UCSD-AML1 (cell line): ENCODE measurements around the gene SMOC1.
A peak's percentile ranks its signal among the peaks of the same experiment; 100 is the strongest.

ENCODE experiments used
- DNase-seq: peaks from one replicate; lab custom pipeline; 2025; ENCODE audit not compliant: unreplicated experiment; lab: John Stamatoyannopoulos, UW

SMOC1 gene

DNA sequence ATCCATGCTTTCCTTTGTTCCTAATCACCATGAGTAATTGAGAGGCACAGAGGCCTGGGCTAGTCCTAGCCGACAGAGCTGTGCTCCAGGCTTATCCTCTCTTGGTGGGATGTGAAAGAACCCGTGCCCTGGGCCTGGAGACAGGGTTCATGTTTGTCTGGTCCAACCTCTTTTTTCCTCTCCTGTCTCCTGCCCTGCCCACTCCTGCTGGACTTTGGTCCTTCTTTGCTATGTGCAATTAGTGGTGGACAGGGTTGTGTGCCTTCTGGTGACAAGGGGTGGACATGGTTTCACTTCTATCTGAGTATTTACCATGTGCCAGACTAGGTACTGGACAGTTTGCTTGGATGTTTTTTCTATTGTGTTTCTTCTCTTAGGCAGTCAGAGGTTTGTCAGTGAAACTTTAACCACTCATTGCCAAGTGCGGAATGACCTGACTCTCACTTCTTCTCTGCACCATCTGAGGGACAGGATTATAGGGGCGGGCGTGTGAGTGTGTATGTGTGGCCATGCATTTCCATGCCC lies 126.1 kb downstream of the SMOC1 start:
- no peak for DNase-seq

DNA sequence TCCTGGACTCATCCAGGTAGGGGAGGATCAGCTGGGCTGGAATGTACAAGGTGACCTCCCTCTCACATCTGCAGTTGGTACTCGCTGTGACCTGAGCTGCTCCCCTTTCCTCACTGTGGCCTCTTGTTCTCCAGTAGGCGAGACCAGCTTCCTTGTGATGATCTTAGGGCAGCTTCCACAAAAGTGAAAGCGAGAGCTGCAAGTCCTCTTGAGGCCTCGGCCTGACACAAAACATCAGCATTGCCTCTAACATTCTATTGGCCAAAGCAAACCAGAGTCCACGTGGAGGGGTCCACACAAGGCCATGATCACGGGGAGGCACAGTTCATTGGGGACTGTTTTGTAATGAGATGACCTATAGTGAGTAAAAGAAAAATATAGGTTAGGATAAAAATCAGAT lies 127.5 kb downstream of the SMOC1 start:
- DNase-seq = no peak

DNA sequence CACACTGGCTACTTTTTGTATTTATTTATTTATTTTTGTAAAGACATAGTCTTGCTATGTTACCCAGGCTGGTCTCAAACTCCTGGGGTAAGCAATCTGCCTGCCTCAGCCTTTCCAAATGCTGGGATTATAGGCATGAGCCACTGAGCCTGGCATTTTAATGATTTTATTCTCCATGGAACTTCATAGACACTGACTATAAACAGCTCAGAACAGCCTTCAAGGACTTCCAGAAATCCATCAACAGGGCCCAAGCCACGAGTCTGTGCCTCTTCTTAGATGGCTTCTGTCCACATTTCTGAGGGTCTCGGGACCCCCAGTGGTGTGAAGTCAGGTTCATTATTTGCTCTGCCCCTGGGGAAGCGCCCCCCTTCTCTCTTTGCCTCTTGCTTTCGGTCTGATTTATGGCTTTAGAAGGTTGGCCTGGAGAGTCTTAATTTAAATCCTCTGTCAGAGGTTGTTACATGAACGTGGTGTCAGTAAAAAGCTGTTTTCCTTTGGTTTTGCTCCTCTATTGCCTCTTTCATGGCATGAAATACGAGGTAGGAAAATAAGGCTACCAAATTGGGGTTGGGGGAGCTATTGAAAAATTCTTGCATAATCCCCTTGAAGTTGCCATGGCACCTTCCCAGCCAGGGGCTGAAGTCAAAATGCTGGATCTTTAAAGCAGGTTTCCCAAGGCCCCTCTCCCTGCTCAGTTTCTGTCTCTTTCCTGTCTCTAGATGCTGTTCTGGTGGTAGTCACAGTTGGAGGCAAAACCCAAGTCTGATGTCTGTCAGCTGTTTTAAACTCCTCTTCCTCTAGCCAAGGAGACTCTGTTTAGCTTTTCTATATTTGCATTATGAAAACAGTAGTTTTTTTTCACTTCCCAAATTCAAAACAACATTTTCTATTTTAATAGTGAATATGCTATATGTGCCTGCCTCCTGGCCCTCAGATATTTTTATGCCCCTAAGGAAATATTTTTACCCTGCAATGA lies 129.4 kb downstream of the SMOC1 start:
- DNase-seq = no peak

DNA sequence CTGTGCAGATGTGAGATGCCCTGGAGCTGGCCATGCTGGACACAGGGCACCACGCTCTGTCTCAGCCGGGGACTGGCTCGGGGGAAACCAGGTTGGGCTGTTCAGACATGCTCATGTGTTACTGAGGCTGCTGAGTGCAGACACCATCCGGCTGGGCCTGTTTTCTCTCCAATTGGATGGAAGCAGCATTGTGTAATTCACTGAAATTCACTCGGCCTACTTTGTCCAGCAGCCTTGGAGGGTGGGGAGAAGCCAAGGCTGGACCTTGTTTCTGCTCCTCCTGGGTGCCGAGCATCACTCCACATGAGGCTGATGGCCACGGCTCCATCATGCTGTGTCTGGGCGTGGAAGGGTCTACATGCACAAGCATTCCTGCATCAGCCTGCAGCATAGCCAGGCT lies 130.7 kb downstream of the SMOC1 start:
- DNase-seq = no peak

DNA sequence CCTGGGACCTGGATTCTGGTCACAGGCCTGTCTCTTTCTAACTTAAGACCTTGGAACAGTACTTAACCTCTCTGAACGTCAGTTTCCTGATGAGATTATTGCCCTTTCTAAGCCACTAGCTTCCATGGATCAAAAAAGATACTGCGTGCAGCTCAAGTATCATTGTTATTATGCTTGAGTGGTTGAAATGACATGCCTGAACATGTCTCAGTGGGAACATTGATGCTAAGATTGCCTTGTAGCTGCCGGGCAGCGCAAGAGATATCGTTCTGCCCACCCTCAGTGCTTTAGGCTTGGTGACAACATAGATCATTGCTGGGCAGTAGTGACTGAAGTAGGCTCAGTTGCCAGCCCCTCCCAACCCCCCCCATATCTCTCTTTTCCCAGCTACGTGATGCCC lies 131.9 kb downstream of the SMOC1 start:
- no peak for DNase-seq

DNA sequence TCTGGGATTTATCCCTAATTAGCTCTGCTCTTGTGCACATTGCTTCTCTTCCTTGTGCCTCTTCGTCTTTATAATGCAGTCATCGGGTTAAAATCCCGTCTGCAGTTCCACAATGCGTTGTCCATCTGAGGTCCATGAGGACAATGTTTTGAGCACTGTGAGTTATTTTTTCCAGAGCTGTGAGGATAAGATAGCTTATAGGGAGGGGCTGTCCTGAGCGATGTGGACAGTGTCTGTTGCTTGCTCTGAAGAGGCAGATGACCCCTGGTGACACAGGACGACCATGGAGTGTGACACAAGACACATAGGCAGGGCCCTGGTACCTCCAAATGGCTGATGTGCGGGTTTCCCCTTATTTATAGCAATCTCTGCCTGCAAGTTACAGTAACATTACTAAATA lies 132.5 kb downstream of the SMOC1 start:
- no peak for DNase-seq

DNA sequence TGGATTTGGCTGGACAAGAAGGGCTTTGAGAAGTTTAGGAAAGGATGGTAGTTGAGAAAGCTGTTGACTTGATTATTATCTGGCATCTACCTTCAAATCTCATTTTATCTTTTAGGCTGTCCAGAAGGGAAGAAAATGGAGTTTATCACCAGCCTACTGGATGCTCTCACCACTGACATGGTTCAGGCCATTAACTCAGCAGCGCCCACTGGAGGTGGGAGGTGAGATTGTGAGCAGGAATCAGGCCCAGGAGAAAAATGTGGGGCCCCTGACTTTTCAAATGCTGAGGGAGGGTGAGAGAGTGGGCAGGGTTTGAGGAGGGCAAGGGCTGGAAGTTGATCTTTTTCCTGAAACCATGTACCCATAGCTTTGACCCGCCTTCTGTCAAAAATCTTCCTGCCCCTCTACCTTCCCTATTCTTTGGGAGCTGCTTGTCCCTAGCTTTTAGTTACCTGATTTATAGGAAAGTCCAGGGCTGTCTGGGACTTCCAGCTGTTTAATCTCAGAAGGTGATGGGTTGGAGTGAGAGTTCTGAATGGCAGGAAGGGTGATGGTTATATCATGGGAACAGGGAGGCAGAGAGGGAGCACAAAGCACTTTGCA lies 134.2 kb downstream of the SMOC1 start:
- peak; percentile 34 for DNase-seq

DNA sequence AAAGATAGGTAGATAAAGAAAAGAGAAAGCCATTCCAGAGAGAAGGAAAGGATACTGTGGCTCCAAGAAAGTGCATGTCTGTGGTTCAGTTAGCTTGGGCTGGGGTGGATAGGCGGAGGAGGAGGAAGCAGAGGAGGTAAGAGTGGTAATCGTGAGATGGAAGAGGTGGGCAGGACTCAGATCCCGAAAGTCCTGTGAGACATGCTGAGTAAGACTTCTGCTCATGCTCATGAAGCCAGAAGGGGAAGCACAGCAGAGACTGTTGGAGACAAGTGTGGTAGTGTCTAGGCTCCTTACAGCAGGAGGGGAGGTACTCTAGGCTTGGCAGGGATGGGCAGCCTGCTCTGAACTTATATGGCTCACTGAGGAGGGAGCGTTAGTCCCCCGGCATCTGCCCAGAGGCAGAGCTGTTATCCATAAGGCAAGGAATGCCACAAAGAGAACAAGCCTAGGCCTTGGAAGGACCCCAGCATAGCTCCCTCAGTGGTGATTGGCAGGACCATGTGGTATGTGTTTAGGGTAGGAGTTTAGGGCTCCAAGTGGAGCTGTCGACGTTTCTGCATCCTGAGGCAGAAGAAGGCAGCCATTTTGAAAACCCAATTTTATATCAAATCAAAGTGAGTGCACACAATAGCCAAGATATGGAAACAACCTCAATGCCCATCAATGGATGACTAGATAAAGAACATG lies 135.3 kb downstream of the SMOC1 start:
- no peak for DNase-seq

DNA sequence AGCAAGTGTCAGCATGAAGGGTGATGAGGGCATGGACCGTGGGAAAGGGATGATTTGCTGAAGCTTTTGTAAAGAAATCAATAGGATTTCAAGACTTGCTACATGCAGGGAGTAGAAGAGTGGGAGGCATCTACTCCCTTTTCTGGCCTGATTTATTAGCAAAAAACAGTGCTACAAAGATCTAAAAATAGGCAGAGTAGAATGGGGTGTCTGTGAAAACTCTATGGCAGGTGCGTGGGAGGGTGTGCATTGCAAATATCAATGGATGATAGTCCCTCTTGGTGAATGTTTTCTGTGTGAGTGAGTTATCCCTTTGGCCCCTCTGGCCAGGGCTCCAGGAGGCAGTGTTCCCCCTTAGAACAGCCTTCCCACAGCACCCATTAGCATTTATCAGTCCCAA lies 139.0 kb downstream of the SMOC1 start:
- DNase-seq = no peak

DNA sequence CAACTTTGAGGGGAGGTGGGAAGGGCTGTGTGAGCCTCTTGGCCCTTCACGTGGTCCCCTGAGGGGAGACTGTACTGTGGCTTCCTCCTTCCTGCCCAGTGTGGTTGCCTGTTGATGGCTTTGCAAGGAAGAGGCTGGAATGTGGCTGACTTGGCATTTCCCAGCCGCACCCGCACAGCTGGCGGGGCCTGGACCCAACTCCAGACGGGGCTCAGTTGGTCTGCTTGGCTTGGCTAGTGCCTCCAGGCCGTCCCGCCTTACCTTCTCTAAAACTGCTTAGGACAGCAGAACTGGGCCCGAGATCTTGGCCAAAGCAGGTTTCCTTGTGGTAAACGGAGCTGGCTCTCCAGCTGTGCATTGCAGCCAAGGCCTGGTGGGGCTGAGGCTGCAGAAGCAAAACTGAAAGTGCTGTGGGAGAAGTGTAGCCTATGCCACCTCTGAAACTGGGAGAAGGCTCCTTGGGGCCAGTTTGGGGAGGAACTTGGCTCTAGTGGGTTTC lies 139.5 kb downstream of the SMOC1 start:
- peak; percentile 61 for DNase-seq

DNA sequence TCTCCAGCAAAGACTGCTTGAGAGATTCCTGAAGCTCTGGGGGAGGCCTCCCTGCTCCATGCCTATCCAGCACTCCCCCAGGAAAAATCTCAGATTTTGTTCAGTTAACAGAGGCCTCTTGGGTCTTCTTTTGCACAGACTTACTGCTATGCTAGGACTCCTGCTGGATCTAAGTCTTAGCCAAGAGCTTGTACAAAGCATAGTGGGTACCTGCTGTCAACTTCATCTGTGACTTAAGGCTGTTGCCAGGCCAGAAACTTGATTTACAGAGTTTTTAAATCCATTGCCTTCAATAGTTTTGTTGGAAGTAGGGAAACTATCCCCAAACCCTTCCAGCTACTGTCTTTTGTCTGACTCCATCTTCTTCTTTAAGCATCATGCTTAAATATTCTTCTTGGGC lies 140.5 kb downstream of the SMOC1 start:
- DNase-seq = no peak

DNA sequence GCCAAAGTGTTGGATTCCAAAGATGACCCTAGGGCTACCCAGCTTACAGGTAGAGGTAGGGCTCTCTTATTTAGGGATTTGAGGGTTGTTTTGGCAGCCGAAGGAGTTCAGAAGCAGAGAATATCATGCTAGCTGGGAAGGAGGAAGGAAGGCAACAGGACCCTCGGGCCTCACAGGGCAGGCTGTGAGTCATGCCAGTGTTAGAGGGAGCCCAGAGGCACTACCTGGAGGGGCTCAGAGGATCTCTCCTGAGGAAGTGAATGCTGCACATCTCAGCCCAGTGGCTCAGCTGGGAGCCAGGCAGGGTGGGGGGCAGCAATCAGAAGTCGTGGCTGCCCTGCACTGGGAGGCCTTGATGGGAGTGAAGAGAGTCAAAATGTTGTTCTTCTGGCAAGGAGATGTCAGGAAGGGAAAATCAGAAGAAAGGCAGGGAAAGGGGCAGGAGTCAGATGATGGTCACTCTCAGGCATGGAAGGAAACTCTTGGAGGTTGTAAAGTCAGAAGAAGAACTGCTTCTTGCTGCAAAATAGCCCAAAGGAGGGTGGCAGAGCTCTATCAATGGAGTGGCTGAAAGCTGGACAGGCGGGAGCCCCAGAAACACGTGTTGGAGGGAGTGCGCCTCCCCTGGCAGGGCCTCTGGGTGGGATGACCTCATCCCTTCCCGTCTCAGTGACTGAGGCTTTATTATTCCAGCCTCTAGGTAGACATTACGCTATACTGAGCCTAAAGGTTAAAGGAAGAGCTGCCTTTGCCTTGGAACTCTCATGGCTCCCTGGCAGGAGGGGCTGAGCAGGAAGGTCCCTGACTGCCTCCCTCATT lies 141.3 kb downstream of the SMOC1 start:
- DNase-seq = peak; percentile 29

DNA sequence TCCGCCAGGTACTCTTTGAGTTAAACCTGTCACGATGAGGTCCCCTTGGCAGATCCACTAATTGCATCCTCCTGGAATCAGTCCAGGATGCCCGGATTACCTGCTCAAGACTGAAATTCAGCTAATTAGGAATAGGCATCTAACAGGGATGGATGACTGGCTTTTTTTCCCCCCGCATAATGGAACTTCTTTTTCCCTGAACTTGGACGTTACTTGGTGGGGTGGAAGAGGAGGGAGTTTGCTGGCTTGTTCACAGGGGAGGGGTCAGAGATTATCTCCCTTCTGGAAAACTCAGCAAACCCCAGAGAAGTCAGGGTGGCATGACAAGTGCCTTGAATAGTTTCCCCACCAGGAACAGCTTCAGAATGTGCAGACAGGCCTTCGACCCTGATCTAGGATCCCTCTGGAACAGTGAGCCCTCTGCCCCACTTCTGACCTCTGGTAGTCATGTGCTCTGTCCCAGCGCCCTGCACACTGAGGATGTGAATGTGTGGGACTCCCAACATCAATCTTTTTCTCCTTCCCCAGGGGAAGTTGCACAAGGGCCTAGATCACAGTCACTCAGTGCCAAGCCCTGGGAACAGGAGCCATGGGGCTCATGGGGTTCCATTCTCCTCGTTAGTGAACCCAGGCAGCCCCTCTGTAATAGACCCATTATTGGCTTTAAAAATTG lies 142.5 kb downstream of the SMOC1 start:
- no peak for DNase-seq

DNA sequence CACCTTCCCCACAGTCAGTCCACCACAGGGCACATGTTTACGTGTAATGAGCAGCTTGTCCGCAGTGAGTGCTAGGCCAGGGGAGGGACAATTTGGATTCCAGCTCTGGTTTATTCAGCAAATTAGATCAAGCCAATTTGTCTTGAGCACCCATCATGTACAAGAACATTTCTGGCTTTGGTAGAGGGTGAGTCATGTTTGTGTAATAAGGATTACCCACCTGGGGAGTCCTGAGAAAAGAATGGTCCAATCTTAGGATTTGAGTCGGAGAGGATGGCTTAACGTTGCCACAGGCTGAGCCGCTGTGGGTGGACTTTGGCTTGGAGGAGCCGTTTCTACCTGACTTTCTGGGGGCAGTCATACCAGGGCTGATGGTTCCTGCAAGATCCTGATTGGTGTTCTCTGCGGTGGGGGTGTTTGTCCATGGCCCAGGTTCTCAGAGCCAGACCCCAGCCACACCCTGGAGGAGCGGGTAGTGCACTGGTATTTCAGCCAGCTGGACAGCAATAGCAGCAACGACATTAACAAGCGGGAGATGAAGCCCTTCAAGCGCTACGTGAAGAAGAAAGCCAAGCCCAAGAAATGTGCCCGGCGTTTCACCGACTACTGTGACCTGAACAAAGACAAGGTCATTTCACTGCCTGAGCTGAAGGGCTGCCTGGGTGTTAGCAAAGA lies 143.7 kb downstream of the SMOC1 start:
- DNase-seq = no peak

DNA sequence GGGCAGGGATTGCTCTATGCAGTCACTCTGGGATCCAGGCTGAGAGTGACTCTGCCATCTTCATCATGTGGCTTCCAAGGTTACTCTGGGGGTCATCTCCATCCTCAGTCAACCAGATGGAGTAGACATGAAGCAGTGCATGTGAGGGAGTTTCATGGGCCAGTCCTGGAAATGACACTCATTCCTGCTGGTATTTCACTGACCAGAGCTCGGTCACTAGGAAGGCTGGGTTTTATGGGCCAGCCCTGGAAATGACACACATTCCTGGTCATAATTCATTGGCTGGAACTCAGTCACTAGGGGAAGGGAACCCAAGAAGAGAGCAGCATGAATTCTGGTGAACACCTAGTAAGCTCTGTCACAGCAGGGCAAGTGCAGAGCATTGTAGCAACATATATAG lies 144.7 kb downstream of the SMOC1 start:
- no peak for DNase-seq

DNA sequence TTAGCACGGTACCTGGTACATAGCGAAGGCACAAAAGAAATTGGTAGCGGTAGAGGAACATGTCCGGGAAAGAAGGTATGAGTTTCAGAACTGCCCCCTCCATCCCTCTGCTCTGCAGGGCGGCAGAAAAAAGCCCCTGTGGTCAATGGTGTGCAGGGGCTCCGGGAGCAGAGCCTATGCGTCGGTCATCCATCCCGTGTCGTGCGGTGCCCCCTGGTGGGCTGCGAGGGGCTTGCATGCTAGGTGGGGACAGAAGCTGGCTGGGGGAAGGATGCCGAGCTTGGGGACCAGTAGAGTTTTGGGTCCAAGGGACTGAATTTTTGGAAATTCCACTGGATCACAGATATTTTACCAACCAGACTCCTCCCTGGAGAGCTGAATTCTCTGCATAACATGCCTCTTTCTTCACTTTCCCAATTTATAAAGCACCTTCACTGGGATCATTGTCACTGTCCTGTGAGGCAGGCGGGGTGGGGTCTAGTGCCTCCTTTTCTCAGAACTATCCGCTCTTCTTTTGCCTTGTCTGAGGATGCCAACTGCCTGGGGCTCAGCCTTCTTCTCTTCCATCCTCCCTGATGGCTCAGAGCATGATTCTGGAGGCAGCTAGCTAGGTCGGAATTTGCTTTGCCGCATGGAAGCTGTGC lies 148.7 kb downstream of the SMOC1 start:
- DNase-seq = peak; percentile 70

DNA sequence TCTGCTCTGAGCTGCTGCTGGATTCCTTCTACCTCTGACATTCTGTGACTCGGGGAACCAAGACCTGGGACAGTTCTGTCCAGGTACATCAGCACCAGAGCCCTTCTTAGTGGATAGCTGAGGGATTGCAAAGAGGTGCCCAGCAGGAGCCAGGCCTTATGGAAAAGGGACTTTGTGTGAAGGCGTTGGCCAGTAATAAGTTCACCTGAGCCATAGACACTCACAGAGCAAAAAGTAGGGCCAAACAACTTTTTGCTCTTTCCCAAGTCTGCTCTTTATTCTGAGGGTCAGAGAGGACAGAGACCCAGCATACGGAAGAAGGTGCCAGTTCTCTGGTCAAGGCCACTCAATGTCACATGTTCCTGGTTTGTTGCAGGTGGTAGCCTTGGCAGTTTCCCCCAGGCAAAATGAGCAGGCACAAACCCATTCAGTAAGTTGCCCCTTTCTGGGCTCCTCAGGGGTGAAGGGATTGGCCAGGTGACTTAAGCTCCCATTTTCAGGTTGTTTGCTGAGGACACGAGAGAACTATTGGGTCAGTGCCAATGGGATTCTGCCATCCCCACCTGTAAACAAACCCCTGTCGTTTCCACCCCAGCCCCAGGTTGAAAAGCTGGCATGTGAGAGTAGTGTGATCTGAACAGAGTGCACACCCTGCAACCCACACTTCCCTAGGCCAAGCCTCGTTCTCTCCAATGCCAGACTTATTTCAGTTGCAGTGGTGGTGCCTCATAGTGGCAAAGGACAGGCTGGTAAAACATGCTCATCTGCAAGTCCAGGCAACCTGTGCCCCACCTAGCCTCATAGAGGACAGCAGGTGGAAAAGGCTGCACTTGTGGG lies 150.3 kb downstream of the SMOC1 start:
- no peak for DNase-seq

DNA sequence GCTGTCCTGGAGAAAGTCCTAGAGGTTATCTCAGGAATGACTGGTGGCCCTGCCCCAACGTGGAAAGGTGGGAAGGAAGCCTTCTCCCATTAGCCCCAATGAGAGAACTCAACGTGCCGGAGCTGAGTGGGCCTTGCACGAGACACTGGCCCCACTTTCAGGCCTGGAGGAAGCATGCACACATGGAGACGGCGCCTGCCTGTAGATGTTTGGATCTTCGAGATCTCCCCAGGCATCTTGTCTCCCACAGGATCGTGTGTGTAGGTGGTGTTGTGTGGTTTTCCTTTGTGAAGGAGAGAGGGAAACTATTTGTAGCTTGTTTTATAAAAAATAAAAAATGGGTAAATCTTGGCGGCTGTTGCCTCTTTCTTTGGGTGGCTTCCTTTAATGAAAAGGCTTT lies 152.8 kb downstream of the SMOC1 start:
- DNase-seq = no peak
